Stimulated activated CD8-positive, alpha-beta memory T cell treated with anti-CD3 and anti-CD28 coated beads, Interleukin-2, amount 100 ng/mL, for 1 hour (primary cell): ENCODE data around the gene GFRA3.

ENCODE experiments used
- DNase-seq, 2 donors: peaks; one replicate each; pipeline ENCODE4 v3.0.0-alpha.2; 2020; ENCODE audit warnings: low read depth in 2 of 2

Gene GFRA3

GRCh38 chr5:138246822-138247221 lies 27.6 kb downstream of the GFRA3 start:
- DNase-seq, result no peak

- no peak for DNase-seq
Measured at GRCh38 chr5:138246334-138246733, 28.1 kb downstream of the GFRA3 start.

- no peak for DNase-seq
Measured at GRCh38 chr5:138245717-138246116, 28.7 kb downstream of the GFRA3 start.

- DNase-seq, result no peak
Measured at GRCh38 chr5:138243794-138244193, 30.6 kb downstream of the GFRA3 start.

DNA sequence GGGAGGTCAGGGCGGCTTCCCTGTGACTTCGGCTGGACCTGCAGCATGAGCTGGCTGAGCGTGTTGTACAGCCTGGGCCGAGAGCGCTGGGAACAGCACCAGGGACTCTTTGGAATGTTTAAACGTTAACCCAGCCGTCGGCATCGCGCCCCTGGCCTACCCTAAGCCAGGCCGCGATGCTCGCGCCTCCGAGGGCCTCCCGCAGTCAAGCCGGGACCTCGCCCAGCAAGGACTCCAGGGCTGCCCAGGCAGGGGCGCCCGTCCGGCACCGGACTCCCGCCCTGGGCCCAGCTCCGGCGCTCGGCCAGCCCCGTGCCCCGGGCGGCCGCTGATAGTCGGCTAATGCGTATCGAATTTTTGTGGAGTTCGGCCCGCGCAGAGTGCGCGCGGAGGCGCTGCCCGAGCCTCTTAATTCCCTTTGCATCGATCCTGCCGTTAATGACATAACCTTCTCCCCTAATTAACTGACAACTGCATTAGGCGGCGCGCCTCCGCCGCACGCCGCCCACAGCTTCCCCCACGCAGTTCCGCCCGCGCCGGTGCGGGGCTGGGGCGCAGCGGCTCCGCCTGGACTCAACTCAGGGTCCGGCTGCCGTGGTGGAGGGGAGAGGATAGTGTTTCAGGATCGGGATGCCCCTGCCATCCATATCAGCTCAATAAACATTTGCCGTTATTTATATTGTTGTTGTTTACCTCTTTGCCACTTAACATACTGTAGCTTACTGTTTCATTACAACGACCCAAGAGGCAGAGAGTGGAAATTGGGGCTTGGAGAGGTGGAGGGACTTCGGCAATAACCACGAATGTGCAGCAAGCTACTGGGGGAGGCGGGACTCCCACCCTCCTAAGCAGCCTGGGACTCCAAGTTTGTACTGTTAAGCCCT lies 32.5 kb downstream of the GFRA3 start:
- DNase-seq, result no peak

- no peak for DNase-seq
Measured at GRCh38 chr5:138240650-138241385, 33.6 kb downstream of the GFRA3 start.

DNA sequence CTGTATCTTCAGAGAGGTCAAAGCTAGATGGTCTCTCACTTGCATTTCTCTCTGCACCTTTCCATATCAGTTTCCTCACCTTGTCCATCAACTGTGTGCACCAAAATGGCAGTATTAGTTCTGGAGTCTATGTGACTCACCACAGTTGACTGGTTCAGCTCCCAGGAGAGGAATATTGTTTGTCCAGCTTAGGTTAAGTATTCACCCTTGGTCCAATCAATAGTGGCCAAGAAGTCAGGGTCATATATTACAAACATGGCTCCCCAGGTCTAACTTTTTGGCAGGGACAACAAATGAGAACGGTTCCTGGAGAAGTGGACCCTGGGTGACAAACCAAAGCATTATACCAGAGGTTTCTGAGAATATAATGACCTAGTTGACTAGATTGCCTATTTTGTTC lies 36.4 kb downstream of the GFRA3 start:
- DNase-seq, result no peak

DNA sequence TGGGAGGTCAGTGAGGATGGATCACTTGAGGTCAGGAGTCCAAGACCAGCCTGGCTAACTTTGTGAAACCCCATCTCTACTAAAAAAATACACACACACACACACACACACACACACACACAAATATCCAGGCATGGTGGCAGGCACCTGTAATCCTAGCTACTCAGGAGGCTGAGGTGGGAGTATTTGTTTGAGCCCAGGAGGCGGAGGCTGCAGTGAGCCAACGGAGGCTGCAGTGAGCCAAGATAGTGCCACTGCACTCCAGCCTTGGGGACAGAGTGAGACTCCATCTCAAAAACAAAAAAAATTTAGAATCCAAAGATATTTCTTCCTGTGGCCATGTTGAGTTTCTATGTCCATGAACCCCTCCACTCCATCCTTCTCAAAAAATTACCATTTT lies 39.8 kb downstream of the GFRA3 start:
- no peak for DNase-seq

GRCh38 chr5:138233280-138233679 lies 41.1 kb downstream of the GFRA3 start:
- no peak for DNase-seq

DNA sequence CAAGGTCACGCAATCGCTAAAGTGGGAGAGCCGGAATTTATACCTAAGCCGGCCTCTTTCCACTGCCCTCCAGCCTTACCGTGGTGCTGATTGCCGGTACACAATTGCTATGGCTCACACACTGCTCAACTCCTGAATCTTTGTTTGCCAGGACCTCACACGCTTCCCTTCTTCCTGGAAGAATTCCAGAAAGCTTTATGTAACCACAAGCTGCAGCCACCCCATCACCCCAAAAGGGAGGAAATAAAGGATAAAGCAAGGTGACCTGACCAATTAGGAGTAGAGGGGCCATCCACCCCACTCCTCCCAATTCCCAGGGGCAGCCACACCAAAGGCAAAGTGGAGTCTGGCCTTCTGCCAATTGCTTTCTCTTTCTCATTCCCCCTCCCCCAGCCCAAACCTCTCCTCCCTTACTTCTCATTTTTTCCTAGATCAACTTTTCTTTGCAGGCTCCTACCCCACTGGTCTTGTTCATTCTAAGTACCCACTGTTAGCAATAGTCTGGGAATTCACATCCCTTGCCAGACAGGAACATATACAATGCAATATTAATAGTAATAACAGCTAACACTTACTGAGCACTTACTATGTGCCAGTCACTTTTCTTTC lies 43.3 kb downstream of the GFRA3 start:
- DNase-seq, result no peak

GRCh38 chr5:138230261-138230660 lies 44.2 kb downstream of the GFRA3 start:
- no peak for DNase-seq

DNA sequence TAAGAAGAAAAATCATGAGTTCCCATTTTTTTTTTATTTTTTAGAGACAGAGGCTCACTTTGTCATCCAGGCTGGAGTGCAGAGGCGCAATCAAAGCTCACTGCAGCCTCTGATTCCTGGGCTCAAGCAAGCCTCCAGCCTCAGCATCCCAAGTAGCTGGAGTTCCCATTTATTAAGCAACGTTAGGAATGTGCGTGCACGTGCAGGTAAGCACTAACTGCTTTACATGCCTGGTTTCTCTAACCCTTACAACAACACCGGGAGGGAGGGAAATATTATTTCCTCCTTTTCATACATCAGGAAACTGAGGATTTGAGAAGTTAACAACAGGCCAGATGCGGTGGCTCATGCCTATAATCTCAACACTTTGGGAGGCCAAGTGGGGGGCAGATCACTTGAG lies 45.0 kb downstream of the GFRA3 start:
- DNase-seq, result no peak

- DNase-seq, result no peak
Measured at GRCh38 chr5:138226910-138227309, 47.5 kb downstream of the GFRA3 start.

GRCh38 chr5:138224712-138225111 lies 49.7 kb downstream of the GFRA3 start:
- DNase-seq, result no peak

DNA sequence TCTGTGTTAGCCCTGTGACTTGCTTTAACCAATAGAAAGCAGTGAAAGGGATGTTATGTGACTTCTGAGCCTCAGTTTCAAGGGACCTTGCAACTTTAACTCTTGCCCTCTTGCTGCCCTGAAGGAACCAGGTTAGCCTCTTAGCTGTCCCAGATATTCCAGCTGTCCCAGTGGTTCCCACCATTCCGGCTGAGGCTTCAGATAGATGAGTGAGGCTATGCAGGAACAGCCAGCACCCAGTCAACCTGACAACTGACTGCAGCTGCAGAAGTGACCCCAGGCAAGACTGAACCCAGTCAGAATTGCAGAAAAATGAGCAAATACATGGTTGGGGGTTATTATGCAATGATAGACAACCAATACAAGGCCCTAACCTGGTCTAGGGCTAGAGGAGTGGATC lies 50.9 kb downstream of the GFRA3 start:
- no peak for DNase-seq

GRCh38 chr5:138216799-138217198 lies 57.6 kb downstream of the GFRA3 start:
- DNase-seq, result no peak

DNA sequence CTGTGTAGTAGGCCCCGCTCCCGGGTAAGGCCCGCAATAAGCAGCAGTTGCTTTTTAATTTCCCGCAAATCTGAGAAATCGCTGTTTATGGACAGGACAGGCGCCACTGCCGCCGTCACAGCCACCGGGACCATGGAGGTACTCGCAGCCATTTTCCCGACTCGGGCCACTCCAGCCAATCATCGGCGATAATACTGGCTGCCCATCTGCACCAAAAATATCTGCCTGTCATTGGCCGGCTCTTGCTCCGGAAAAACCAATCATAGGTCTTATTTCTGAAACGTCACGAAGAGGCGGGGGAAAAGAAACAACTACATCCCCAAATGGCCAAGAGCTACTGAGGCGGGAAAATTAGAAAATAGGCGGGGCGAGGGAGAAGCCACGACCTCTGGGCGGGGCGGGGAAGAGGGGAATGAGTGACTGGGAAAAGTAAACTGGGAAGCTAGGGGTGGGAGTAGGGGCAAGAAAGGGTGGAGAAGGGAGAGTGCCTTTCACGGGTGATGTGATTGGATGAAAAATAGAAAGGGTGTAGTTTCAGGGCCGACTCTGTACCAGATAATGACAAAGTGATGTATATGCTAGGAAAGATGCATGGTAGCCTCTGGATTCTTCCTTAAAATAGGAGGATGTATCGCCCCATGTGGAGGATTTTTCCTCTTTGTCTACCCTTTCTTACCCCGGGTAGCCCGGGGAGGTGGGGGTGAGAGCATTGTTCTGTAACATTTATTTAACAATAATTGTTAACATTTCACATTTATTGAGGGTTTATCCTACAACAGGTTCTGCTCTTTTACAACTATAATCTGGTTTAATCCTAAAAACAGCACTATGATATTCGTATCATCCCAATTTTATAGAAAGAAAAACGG lies 61.0 kb downstream of the GFRA3 start, which contains the start of gene CDC23:
TSS of gene CDC23 (minus strand) at position 163 of the 869 bp plus-strand sequence. CDS start at position 152, 11 bp downstream.
- peak; percentile 67 to 75 for DNase-seq

- no peak for DNase-seq
Measured at GRCh38 chr5:138212828-138213160, 61.6 kb downstream of the GFRA3 start.

- no peak for DNase-seq
Measured at GRCh38 chr5:138210985-138211384, 63.4 kb downstream of the GFRA3 start.
